Activated CD8-positive, alpha-beta memory T cell treated with anti-CD3 and anti-CD28 coated beads, Interleukin-2, amount 10 ng/mL, durations not matched to agents 7 days and 5 days (primary cell): Measurements from ENCODE around the gene DOP1B. TPM values are rescaled to one million over a fixed set of nuclear protein-coding genes. Genes with fewer than 3 reads are reported as not detected.
"Not testable (repeated sequence)": the region's sequence is repeated elsewhere in the genome, so short reads cannot be mapped to it uniquely, and the experiment has no call there.

Experiments
- ATAC-seq: fragments of 150-1000 bp; cut with Tn5 transposase; one replicate; pipeline ENCODE4 v1.10.0; 2021; ENCODE audit warnings: moderate library complexity
- CTCF ChIA-PET: fragments of 350-600 bp; sonication (Branson Sonifier 250); formaldehyde crosslinking; loops from one replicate; lab custom pipeline; 2021; ENCODE audit warnings: antibody characterized with exemption; lab: Charles Lee
- DNase-seq: peaks from one replicate; pipeline ENCODE4 v3.0.0-alpha.2; 2020
- H3K27ac Mint-ChIP-seq: one replicate; pipeline ENCODE4 v1.8.0; 2021; ENCODE audit warnings: mild to moderate bottlenecking, mixed read lengths
- H3K27me3 Mint-ChIP-seq: one replicate; pipeline ENCODE4 v1.8.0; 2021; ENCODE audit warnings: mixed read lengths
- H3K36me3 Mint-ChIP-seq: one replicate; pipeline ENCODE4 v1.8.0; 2021; ENCODE audit warnings: mild to moderate bottlenecking, mixed read lengths
- H3K4me1 Mint-ChIP-seq: one replicate; pipeline ENCODE4 v1.8.0; 2021; ENCODE audit warnings: mixed read lengths
- H3K4me3 Mint-ChIP-seq: one replicate; pipeline ENCODE4 v1.8.0; 2021; ENCODE audit warnings: mild to moderate bottlenecking, moderate library complexity, mixed read lengths
- H3K9me3 Mint-ChIP-seq: one replicate; pipeline ENCODE4 v1.8.0; 2022; ENCODE audit warnings: low read depth, mixed read lengths
- total RNA-seq, 2 experiments: library from RNA; stranded (reverse); gene quantifications; one replicate each; pipeline ENCODE4 v1.2.3, GENCODE V29; 2021

DOP1B gene
- total RNA-seq, 2 experiments from 2014 or later, result 20.2 to 25.5 TPM

- Mint-ChIP-seq H3K4me1 (peaks cover 25% of the 10 kb centered on the region), H3K27me3 (peaks cover 5% of the 10 kb centered on the region), H3K9me3 (no peaks in the 10 kb centered on the region), H3K36me3 (peaks cover 3% of the 10 kb centered on the region), H3K27ac (no peak overlapping the region), H3K4me3 (no peak overlapping the region)
- CTCF ChIA-PET, result interaction anchor here (1.0 to 2.5 kb wide), 3 partner anchors 11 to 26 kb away, joined by 3 to 8 read pairs (median 3); no protein-coding TSS in a partner anchor
- no peak for ATAC-seq
- DNase-seq, result no peak
These were observed 29.2 kb upstream of the DOP1B start for GRCh38 chr21:36127250-36127904.

- Mint-ChIP-seq H3K4me3 (no peak overlapping the region), H3K9me3 (no peaks in the 10 kb centered on the region), H3K27me3 (peaks cover 5% of the 10 kb centered on the region), H3K36me3 (peaks cover 7% of the 10 kb centered on the region), H3K4me1 (peaks cover 29% of the 10 kb centered on the region), H3K27ac (no peak overlapping the region)
- DNase-seq, result no peak
- CTCF ChIA-PET, result interaction anchor here (2.5 kb wide), 1 partner anchor 27 kb away, joined by 8 read pairs; no protein-coding TSS in a partner anchor
- no peak for ATAC-seq
These were observed 28.6 kb upstream of the DOP1B start for GRCh38 chr21:36127977-36128376.

- H3K36me3 Mint-ChIP-seq, result peaks cover 7% of the 10 kb centered on the region
- ATAC-seq (no peak), DNase-seq (no peak)
- CTCF ChIA-PET, result interaction anchor here (1.8 kb wide), 1 partner anchor 15 kb away, joined by 4 read pairs; no protein-coding TSS in a partner anchor
- H3K4me1 Mint-ChIP-seq, result peaks cover 32% of the 10 kb centered on the region
- H3K27ac Mint-ChIP-seq, result no peak overlapping the region
- H3K9me3 Mint-ChIP-seq, result no peaks in the 10 kb centered on the region
- peak overlapping the region; percentile 38 for H3K4me3 Mint-ChIP-seq
- peaks cover 5% of the 10 kb centered on the region for H3K27me3 Mint-ChIP-seq
These were observed 27.4 kb upstream of the DOP1B start for GRCh38 chr21:36129219-36129618.

- DNase-seq, H3K36me3 Mint-ChIP-seq, H3K27me3 Mint-ChIP-seq, H3K9me3 Mint-ChIP-seq, ATAC-seq, CTCF ChIA-PET: not testable (repeated sequence)
- peak overlapping the region; percentile 81 for H3K4me3 Mint-ChIP-seq
- peaks cover 34% of the 10 kb centered on the region for H3K4me1 Mint-ChIP-seq
- H3K27ac Mint-ChIP-seq, result peak overlapping the region; percentile 62
These were observed 26.2 kb upstream of the DOP1B start for GRCh38 chr21:36130414-36130762.

GRCh38 chr21:36130839-36131238 lies 25.8 kb upstream of the DOP1B start:
- H3K9me3 Mint-ChIP-seq, DNase-seq, H3K36me3 Mint-ChIP-seq, H3K27ac Mint-ChIP-seq, ATAC-seq, CTCF ChIA-PET, H3K27me3 Mint-ChIP-seq: not testable (repeated sequence)
- Mint-ChIP-seq H3K4me1 (peaks cover 31% of the 10 kb centered on the region), H3K4me3 (peak overlapping the region; percentile 81)

GRCh38 chr21:36132696-36133095 lies 23.9 kb upstream of the DOP1B start:
- Mint-ChIP-seq H3K4me3 (no peak overlapping the region), H3K27me3 (peaks cover 5% of the 10 kb centered on the region), H3K36me3 (peaks cover 10% of the 10 kb centered on the region), H3K4me1 (peaks cover 42% of the 10 kb centered on the region), H3K9me3 (no peaks in the 10 kb centered on the region), H3K27ac (no peak overlapping the region)
- CTCF ChIA-PET, result interaction anchor here (1.1 to 1.3 kb wide), 2 partner anchors 8 to 77 kb away, joined by 3 to 4 read pairs; no protein-coding TSS in a partner anchor
- no peak for ATAC-seq
- no peak for DNase-seq

- peaks cover 36% of the 10 kb centered on the region for H3K4me1 Mint-ChIP-seq
- peak within 1 kb of the TSS; percentile 91 for H3K27ac Mint-ChIP-seq
- H3K9me3 Mint-ChIP-seq, result no peaks in the 10 kb centered on the region
- DNase-seq (peak; percentile 67), ATAC-seq (peak; percentile 38)
- H3K27me3 Mint-ChIP-seq, result no peaks in the 10 kb centered on the region
- peaks cover 16% of the 10 kb centered on the region for H3K36me3 Mint-ChIP-seq
- CTCF ChIA-PET, result interaction anchor here (1.2 to 1.3 kb wide), 4 partner anchors 18 to 167 kb away, joined by 3 to 5 read pairs (median 4); no protein-coding TSS in a partner anchor
- peak within 1 kb of the TSS; percentile 90 for H3K4me3 Mint-ChIP-seq
These were observed 21.7 kb upstream of the DOP1B start, which contains the start of gene CBR3 for GRCh38 chr21:36134803-36135390. CBR3 (plus strand) TSS chr21:36135079; CDS start chr21:36135193, 114 bp downstream.

- DNase-seq (peak; percentile 83), ATAC-seq (peak; percentile 90)
- H3K4me3 Mint-ChIP-seq, result peak overlapping the region; percentile 90
- CTCF ChIA-PET, result interaction anchor here (0.7 to 1.7 kb wide), 13 partner anchors 10 to 295 kb away, joined by 3 to 6 read pairs (median 4); partner anchors contain the start of genes CBR1 and MORC3
- H3K27me3 Mint-ChIP-seq, result no peaks in the 10 kb centered on the region
- peaks cover 33% of the 10 kb centered on the region for H3K4me1 Mint-ChIP-seq
- peaks cover 16% of the 10 kb centered on the region for H3K36me3 Mint-ChIP-seq
- H3K9me3 Mint-ChIP-seq, result no peaks in the 10 kb centered on the region
- peak overlapping the region; percentile 91 for H3K27ac Mint-ChIP-seq
These were observed 21.1 kb upstream of the DOP1B start for GRCh38 chr21:36135391-36136102.

- peaks cover 15% of the 10 kb centered on the region for H3K36me3 Mint-ChIP-seq
- ATAC-seq, H3K9me3 Mint-ChIP-seq, H3K4me3 Mint-ChIP-seq, DNase-seq, H3K27ac Mint-ChIP-seq, H3K27me3 Mint-ChIP-seq: not testable (repeated sequence)
- CTCF ChIA-PET, result interaction anchor here (0.7 to 8.2 kb wide), 5 partner anchors 12 to 1072 kb away, joined by 3 to 81 read pairs (median 3); no protein-coding TSS in a partner anchor
- H3K4me1 Mint-ChIP-seq, result peaks cover 26% of the 10 kb centered on the region
These were observed 16.8 kb upstream of the DOP1B start for GRCh38 chr21:36139791-36140190.

- H3K27ac Mint-ChIP-seq, result peak overlapping the region; percentile 65
These were observed 15.1 kb upstream of the DOP1B start for GRCh38 chr21:36141513-36141925.

GRCh38 chr21:36144233-36144632 lies 12.4 kb upstream of the DOP1B start:
- CTCF ChIA-PET, result interaction anchor here (0.8 to 8.2 kb wide), 3 partner anchors 8 to 189 kb away, joined by 3 to 81 read pairs (median 9); partner anchors contain the start of gene DOP1B
- H3K27ac Mint-ChIP-seq, H3K4me3 Mint-ChIP-seq, H3K27me3 Mint-ChIP-seq, DNase-seq, H3K9me3 Mint-ChIP-seq, ATAC-seq: not testable (repeated sequence)
- H3K4me1 Mint-ChIP-seq, result peaks cover 28% of the 10 kb centered on the region
- peaks cover 17% of the 10 kb centered on the region for H3K36me3 Mint-ChIP-seq

More at GRCh38 chr21:36141513-36141925, 15.1 kb upstream of the DOP1B start:
- CTCF ChIA-PET, result interaction anchor here (0.6 to 8.2 kb wide), 24 partner anchors 10 to 786 kb away, joined by 3 to 81 read pairs (median 4); partner anchors contain the start of gene MORC3
- Mint-ChIP-seq H3K36me3 (peaks cover 24% of the 10 kb centered on the region), H3K27me3 (no peaks in the 10 kb centered on the region), H3K4me1 (peaks cover 34% of the 10 kb centered on the region), H3K4me3 (no peak overlapping the region), H3K9me3 (no peaks in the 10 kb centered on the region)
- ATAC-seq, result peak; percentile 94
- DNase-seq, result peak; percentile 91

- CTCF ChIA-PET, result interaction anchor here (0.7 to 1.3 kb wide), 5 partner anchors 9 to 185 kb away, joined by 3 to 7 read pairs (median 4); no protein-coding TSS in a partner anchor
- peaks cover 17% of the 10 kb centered on the region for H3K36me3 Mint-ChIP-seq
These were observed 11.4 kb upstream of the DOP1B start for GRCh38 chr21:36145259-36145658.

More at GRCh38 chr21:36145259-36145658, 11.4 kb upstream of the DOP1B start:
- peak overlapping the region; percentile 70 for H3K27ac Mint-ChIP-seq
- peaks cover 36% of the 10 kb centered on the region for H3K4me1 Mint-ChIP-seq
- peak; percentile 64 for DNase-seq
- H3K4me3 Mint-ChIP-seq, result no peak overlapping the region
- H3K27me3 Mint-ChIP-seq, result no peaks in the 10 kb centered on the region
- peak; percentile 63 for ATAC-seq
- no peaks in the 10 kb centered on the region for H3K9me3 Mint-ChIP-seq
